ENCODE measurements around the gene CDYL. TPM values are rescaled to one million over a fixed set of nuclear protein-coding genes. Genes with fewer than 3 reads are reported as not detected.

Gene CDYL
- total RNA-seq, 1 donor from 2014 or later: 46.1 TPM

DNA sequence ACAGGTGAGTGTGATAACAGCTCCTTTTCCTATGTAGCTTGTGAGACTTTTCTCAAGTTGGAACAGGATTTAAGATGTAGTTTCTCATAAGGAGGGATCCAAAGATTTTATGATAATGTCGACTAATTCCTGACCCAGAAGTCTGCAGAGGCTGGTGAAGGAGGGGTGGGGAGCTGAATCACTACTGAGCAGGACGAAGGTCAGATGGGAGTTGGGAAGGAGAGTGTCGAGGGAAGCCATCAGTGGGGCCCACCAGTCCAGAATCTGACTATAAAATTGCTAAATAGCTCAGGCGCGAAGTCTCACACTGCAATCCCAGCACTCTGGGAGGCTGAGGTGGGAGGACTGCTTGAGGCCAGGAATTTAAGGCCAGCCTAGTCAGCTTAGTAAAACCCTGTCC is 32.3 kb upstream of the CDYL start:
- no peak for FAIRE-seq
- TF ChIP-seq, protein P1, sequence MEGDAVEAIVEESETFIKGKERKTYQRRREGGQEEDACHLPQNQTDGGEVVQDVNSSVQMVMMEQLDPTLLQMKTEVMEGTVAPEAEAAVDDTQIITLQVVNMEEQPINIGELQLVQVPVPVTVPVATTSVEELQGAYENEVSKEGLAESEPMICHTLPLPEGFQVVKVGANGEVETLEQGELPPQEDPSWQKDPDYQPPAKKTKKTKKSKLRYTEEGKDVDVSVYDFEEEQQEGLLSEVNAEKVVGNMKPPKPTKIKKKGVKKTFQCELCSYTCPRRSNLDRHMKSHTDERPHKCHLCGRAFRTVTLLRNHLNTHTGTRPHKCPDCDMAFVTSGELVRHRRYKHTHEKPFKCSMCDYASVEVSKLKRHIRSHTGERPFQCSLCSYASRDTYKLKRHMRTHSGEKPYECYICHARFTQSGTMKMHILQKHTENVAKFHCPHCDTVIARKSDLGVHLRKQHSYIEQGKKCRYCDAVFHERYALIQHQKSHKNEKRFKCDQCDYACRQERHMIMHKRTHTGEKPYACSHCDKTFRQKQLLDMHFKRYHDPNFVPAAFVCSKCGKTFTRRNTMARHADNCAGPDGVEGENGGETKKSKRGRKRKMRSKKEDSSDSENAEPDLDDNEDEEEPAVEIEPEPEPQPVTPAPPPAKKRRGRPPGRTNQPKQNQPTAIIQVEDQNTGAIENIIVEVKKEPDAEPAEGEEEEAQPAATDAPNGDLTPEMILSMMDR (IDR thresholded peaks at IDR 0.05; ENCODE audit: insufficient read depth, low read length, severe bottlenecking): no peak

DNA sequence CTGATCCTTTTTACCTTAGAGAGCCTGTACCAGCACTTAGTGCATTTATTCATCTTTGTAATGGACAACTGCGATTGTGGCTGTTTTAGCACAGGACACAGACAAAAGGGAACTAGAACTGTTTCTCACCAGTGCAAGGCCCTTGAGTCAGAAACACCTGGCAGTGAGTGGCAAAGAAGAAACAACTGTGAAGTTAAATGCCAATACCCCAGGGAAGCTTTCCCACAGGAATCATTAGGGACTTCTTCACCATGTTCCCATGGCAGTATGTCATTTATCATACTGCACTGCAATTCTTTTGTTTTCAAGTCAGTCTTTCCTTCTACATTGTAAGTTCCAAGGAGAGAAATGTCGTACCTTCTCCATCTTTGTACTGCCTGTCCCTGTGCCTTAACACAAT is 28.6 kb upstream of the CDYL start:
- TF ChIP-seq, protein P1 (IDR thresholded peaks at IDR 0.05; ENCODE audit: insufficient read depth, low read length, severe bottlenecking): no peak
- DNase-seq (ENCODE audit: low read depth) (no peak), FAIRE-seq (no peak)
- no peaks in the 10 kb centered on the region for H3K36me3 ChIP-seq (ENCODE audit: control insufficient read depth, insufficient read depth, low read length)
- peaks cover 1% of the 10 kb centered on the region for H3K27me3 ChIP-seq (ENCODE audit: control insufficient read depth, insufficient read depth, low read length)
- H3K4me3 ChIP-seq (ENCODE audit: low read depth, low read length): no peak overlapping the region

More for the DNA sequence above, 32.3 kb upstream of the CDYL start:
- Histone ChIP-seq H3K36me3 (ENCODE audit: control insufficient read depth, insufficient read depth, low read length) (no peaks in the 10 kb centered on the region), H3K4me3 (ENCODE audit: low read depth, low read length) (no peak overlapping the region), H3K27me3 (ENCODE audit: control insufficient read depth, insufficient read depth, low read length) (no peaks in the 10 kb centered on the region)
- no peak for DNase-seq (ENCODE audit: low read depth)

DNA sequence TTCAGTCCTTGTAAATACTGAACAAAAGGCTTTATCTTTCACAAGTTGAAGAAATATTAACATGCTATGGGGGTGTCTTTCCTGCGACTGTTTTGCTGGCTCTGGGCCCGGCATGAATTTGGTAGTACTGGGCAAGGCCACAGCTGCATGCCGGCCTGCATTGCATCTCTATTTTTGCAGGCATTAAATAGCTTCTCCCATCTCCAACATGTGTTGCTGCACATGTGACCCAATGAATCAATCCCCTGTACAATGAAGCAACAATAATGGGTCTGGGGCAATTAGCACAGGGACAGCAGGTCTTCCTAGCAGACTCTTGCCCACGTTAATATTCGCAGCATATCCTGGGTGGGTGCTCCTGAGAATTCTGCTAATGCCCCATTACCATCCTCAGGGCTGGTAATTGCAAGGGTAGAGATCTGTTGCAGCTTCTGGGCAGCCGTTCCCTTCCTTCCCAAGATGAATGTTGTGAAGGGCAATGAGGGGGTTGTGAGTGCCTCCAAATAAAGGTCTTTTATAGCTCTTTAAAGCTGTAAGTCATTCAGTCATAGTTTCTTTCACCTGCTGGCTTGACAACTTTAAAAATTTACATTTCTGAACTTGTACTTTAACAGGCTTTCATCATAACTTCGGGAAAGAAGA is 24.3 kb upstream of the CDYL start:
- TF ChIP-seq, protein P1 (IDR thresholded peaks at IDR 0.05; ENCODE audit: insufficient read depth, low read length, severe bottlenecking): no peak

DNA sequence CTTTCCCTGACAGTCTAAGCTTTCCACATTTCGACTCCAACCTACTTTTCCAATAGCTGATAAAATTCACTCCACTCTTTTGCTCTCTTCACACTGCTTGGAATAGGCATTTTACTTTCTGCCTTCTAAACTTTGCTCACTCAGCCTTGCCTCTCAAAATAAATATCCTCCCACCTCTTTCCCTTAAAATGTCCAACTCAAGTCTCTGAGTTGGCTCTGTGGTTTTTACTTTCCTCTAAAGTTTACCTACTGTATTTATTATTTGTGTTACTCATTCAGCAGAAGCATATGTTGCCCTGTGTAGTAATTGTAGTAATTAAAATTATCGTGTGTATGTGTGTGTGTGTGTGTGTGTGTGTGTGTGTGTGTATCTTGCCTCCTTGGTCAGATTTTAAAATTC is 20.0 kb upstream of the CDYL start:
- DNase-seq (ENCODE audit: low read depth) (peak; percentile 12), FAIRE-seq (no peak)
- Histone ChIP-seq H3K4me3 (ENCODE audit: low read depth, low read length) (no peak overlapping the region), H3K36me3 (ENCODE audit: control insufficient read depth, insufficient read depth, low read length) (no peaks in the 10 kb centered on the region), H3K27me3 (ENCODE audit: control insufficient read depth, insufficient read depth, low read length) (peaks cover 1% of the 10 kb centered on the region)
- TF ChIP-seq, protein P1 (IDR thresholded peaks at IDR 0.05; ENCODE audit: insufficient read depth, low read length, severe bottlenecking): no peak

More for the DNA sequence above, 24.3 kb upstream of the CDYL start:
- DNase-seq (ENCODE audit: low read depth) (no peak), FAIRE-seq (no peak)
- H3K4me3 ChIP-seq (ENCODE audit: low read depth, low read length): no peak overlapping the region
- H3K27me3 ChIP-seq (ENCODE audit: control insufficient read depth, insufficient read depth, low read length): peaks cover 1% of the 10 kb centered on the region
- H3K36me3 ChIP-seq (ENCODE audit: control insufficient read depth, insufficient read depth, low read length): no peaks in the 10 kb centered on the region

DNA sequence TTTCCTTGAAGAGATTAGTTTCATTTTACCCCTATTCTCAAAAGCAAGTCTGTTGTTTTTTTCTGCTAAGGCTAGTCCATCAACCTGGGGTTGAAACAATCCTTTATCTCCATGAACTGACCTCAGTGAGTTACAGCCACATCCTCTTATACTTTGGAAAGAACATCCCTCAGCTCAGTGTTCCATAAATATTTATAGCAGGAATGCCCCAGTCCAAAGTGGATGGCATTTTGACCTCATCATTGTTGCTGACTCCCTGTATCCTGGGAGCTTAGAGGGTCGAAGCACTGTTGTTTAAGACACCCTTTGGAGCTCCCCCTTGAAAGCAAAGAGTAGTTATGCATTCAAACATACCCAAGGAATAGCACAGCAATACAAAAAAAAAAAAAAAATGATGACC is 16.2 kb upstream of the CDYL start:
- no peaks in the 10 kb centered on the region for H3K27me3 ChIP-seq (ENCODE audit: control insufficient read depth, insufficient read depth, low read length)
- H3K4me3 ChIP-seq (ENCODE audit: low read depth, low read length): no peak overlapping the region
- no peak for DNase-seq (ENCODE audit: low read depth)
- FAIRE-seq: no peak
- TF ChIP-seq, protein P1 (IDR thresholded peaks at IDR 0.05; ENCODE audit: insufficient read depth, low read length, severe bottlenecking): no peak
- H3K36me3 ChIP-seq (ENCODE audit: control insufficient read depth, insufficient read depth, low read length): no peaks in the 10 kb centered on the region

DNA sequence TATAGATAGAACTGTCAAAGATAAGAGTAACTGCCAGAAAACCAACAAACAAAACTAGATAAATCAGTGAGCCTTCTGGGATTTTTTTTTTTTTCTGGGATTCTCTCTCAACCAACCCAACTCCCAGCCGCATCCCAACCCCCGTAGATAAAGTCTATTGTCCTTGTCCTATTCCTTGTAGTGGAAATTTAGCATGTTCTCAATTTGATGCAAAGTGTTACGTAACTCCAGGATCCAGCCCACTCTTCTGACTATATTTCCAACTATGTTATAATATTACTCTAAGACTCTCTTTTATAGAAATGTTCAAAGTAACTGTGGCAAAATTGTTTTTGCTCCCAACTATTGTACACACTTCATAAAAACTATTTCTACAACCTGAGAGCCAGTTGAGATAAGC is 15.4 kb upstream of the CDYL start:
- Histone ChIP-seq H3K4me3 (ENCODE audit: low read depth, low read length) (no peak overlapping the region), H3K36me3 (ENCODE audit: control insufficient read depth, insufficient read depth, low read length) (no peaks in the 10 kb centered on the region), H3K27me3 (ENCODE audit: control insufficient read depth, insufficient read depth, low read length) (no peaks in the 10 kb centered on the region)
- DNase-seq (ENCODE audit: low read depth): no peak
- no peak for FAIRE-seq
- TF ChIP-seq, protein P1 (IDR thresholded peaks at IDR 0.05; ENCODE audit: insufficient read depth, low read length, severe bottlenecking): no peak
